SK-N-SH (cell line): ENCODE results near the gene TP63.

Experiments
- CTCF ChIP-seq: fragments of 200-600 bp; sonication (generic); IDR thresholded peaks from 2 replicates; pipeline ENCODE4 v1.6.1; 2017; ENCODE audit warnings: antibody characterized with exemption, mild to moderate bottlenecking, moderate library complexity
- ELF1 ChIP-seq: IDR thresholded peaks from 2 replicates; pipeline ENCODE4 v1.4.0; 2012
- EP300 ChIP-seq, 2 experiments: IDR thresholded peaks; 2 replicates each; pipeline versions ENCODE4 v1.4.0 to v1.6.1; 2012; ENCODE audit warnings: borderline replicate concordance in 1 of 2, low read depth in 1 of 2, low read length in 1 of 2
- GABPA ChIP-seq: IDR thresholded peaks from 2 replicates; pipeline ENCODE4 v1.4.0; 2012; ENCODE audit warnings: low read depth, mild to moderate bottlenecking
- IRF3 ChIP-seq: fragments of 150-350 bp; IDR thresholded peaks from 2 replicates; pipeline ENCODE4 v1.6.1; 2016; ENCODE audit warnings: mild to moderate bottlenecking, low read depth, low read length
- MAX ChIP-seq: IDR thresholded peaks from 2 replicates; pipeline ENCODE4 v1.4.0; 2012; ENCODE audit warnings: low read depth
- PBX3 ChIP-seq: IDR thresholded peaks from 2 replicates; pipeline ENCODE4; 2012
- POLR2AphosphoS5 ChIP-seq: IDR thresholded peaks from 2 replicates; pipeline ENCODE4 v1.6.1; 2012; ENCODE audit warnings: low read depth, low read length
- RAD21 ChIP-seq: IDR thresholded peaks from 2 replicates; pipeline ENCODE4 v1.6.1; 2012; ENCODE audit warnings: mild to moderate bottlenecking, low read length
- REST ChIP-seq: IDR thresholded peaks from 2 replicates; pipeline ENCODE4 v1.6.1; 2012; ENCODE audit warnings: mild to moderate bottlenecking, low read depth, low read length, moderate library complexity
- TAF1 ChIP-seq: IDR thresholded peaks from 2 replicates; pipeline ENCODE4 v1.6.1; 2012; ENCODE audit warnings: low read depth, mild to moderate bottlenecking, low read length, moderate library complexity, borderline replicate concordance
- TEAD4 ChIP-seq: IDR thresholded peaks from 2 replicates; pipeline ENCODE4 v1.4.0; 2012; ENCODE audit warnings: mild to moderate bottlenecking, borderline replicate concordance; ENCODE audit not compliant: insufficient read depth
- USF1 ChIP-seq: IDR thresholded peaks from 2 replicates; pipeline ENCODE4 v1.4.0; 2012; ENCODE audit warnings: low read depth, borderline replicate concordance
- ZBTB33 ChIP-seq: IDR thresholded peaks from 2 replicates; pipeline ENCODE4 v1.4.0; 2012; ENCODE audit warnings: low read depth, borderline replicate concordance

- TF ChIP-seq GABPA (no peak), ELF1 (no peak), TAF1 (no peak), CTCF (no peak), REST (no peak), EP300 (IDR thresholded peaks at IDR 0.05; ENCODE audit: borderline replicate concordance in 1 of 2, low read depth in 1 of 2, low read length in 1 of 2) (no peak), RAD21 (no peak), ZBTB33 (no peak), PBX3 (no peak), MAX (no peak), IRF3 (no peak), POLR2AphosphoS5 (no peak), USF1 (no peak), TEAD4 (no peak)
Measured at GRCh38 chr3:189826566-189826965, 195.4 kb downstream of the TP63 start.
